Sigmoid colon (tissue), 7 donors: ENCODE results near the gene SLCO3A1. TPM values are rescaled to one million over a fixed set of nuclear protein-coding genes. Genes with fewer than 3 reads are reported as not detected.

Source experiments
- DNase-seq: peaks from one replicate; pipeline ENCODE4 v3.0.0-alpha.2; 2019
- H3K27ac ChIP-seq, 4 donors: fragments of 200-600 bp; sonication (generic); one replicate each; pipeline ENCODE4 v1.5.1; 2016 to 2019; ENCODE audit warnings: mild to moderate bottlenecking in 1 of 4
- H3K27me3 ChIP-seq, 3 donors: fragments of 200-600 bp; sonication (generic); one replicate each; pipeline ENCODE4 v1.5.1; 2019; ENCODE audit warnings: mild to moderate bottlenecking in 1 of 3
- H3K36me3 ChIP-seq, 4 donors: fragments of 200-600 bp; sonication (generic); one replicate each; pipeline ENCODE4 v1.5.1; 2016 to 2019
- H3K4me1 ChIP-seq, 4 donors: fragments of 200-600 bp; sonication (generic); one replicate each; pipeline ENCODE4 v1.5.1; 2017 to 2019
- H3K4me3 ChIP-seq, 4 donors: fragments of 200-600 bp; sonication (generic); one replicate each; pipeline ENCODE4 v1.5.1; 2017 to 2019; ENCODE audit warnings: mild to moderate bottlenecking in 2 of 4, moderate library complexity in 1 of 4
- H3K9me3 ChIP-seq, 4 donors: fragments of 200-600 bp in 3 of 4; sonication (generic) in 3 of 4; one replicate each; pipeline versions ENCODE4 v1.5.1 to v1.6.1; 2013 to 2019
- EP300 ChIP-seq, 4 donors: sonication (generic); formaldehyde crosslinking; IDR thresholded peaks; one replicate each; pipeline ENCODE4 v1.6.1; 2017; ENCODE audit warnings: antibody characterized with exemption in 4 of 4
- POLR2A ChIP-seq, 2 donors: fragments of 450-650 bp; IDR thresholded peaks; one replicate each; pipeline ENCODE4 v1.6.1; 2016; ENCODE audit warnings: antibody characterized with exemption in 2 of 2, mild to moderate bottlenecking in 2 of 2, moderate library complexity in 2 of 2
- POLR2AphosphoS5 ChIP-seq, 4 donors: sonication (generic); formaldehyde crosslinking; IDR thresholded peaks; one replicate each; pipeline ENCODE4 v1.6.1; 2017; ENCODE audit warnings: antibody characterized with exemption in 4 of 4
- WGBS, 2 donors: extraction: QIAGEN DNeasy Blood & Tissue Kit; methylation state at CpG; one replicate each; pipeline ENCODE4 v1.1.7; 2013; 5-methylcytosine and 5-hydroxymethylcytosine counted together
- intact Hi-C: fragments of 100-400 bp; cut with DNase I; formaldehyde crosslinking; loops from one replicate; pipeline ENCODE4 v1.15.1; 2023
- polyA plus RNA-seq, 3 donors: library from polyadenylated mRNA; stranded (reverse); fragments of 200-250 nt; gene quantifications; one replicate each; pipeline ENCODE4 v1.2.3, GENCODE V29; 2013
- total RNA-seq, 4 donors: library from RNA; depleted of rRNA; stranded (reverse); fragments of >200 nt; gene quantifications; one replicate each; pipeline ENCODE4 v1.1.0, GENCODE V29; 2016
- TF ChIP-seq, protein P1 (sequence below), 4 experiments: fragments of 450-650 bp in 3 of 4; fragments of 200-600 bp in 1 of 4; IDR thresholded peaks; one replicate each; pipeline ENCODE4 v1.5.1; 2016 to 2019; ENCODE audit warnings: antibody characterized with exemption in 4 of 4, mild to moderate bottlenecking in 3 of 4, moderate library complexity in 2 of 4
- donor health status: healthy with polysubstance abuse.
- donor health status: Bipolar disorder and iron deficiency.
- donor health status: healthy.

The SLCO3A1 gene
- total and polyA plus RNA-seq, 7 donors = 1.4 to 10.5 (median 4.6) TPM

DNA sequence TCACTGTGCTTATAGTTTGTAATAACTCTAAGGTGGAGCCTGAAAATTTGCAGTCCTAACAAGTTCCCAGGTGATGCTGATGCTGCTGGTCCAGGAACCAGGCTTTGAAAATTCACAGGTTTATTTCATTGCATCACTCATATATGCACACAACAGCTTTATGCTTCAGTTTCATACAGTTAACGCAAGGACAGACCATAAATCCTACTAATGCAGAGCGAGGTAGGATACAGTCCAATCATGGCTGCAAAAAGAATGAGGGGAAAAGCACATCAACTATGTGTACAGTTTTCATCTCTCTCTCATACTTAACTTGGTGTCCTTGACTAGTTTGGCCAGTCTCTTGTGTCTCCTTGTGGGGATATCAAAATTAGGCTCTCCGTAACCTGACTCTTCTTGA lies 135.1 kb downstream of the SLCO3A1 start:
- 94 to 97% methylated on average over 3 of the region's 3 CpGs for WGBS, 2 donors
- TF ChIP-seq, protein P1, sequence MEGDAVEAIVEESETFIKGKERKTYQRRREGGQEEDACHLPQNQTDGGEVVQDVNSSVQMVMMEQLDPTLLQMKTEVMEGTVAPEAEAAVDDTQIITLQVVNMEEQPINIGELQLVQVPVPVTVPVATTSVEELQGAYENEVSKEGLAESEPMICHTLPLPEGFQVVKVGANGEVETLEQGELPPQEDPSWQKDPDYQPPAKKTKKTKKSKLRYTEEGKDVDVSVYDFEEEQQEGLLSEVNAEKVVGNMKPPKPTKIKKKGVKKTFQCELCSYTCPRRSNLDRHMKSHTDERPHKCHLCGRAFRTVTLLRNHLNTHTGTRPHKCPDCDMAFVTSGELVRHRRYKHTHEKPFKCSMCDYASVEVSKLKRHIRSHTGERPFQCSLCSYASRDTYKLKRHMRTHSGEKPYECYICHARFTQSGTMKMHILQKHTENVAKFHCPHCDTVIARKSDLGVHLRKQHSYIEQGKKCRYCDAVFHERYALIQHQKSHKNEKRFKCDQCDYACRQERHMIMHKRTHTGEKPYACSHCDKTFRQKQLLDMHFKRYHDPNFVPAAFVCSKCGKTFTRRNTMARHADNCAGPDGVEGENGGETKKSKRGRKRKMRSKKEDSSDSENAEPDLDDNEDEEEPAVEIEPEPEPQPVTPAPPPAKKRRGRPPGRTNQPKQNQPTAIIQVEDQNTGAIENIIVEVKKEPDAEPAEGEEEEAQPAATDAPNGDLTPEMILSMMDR (IDR thresholded peaks at IDR 0.05) = no peak
- TF ChIP-seq EP300 (IDR thresholded peaks at IDR 0.05) (no peak), POLR2AphosphoS5 (IDR thresholded peaks at IDR 0.05) (no peak), POLR2A (IDR thresholded peaks at IDR 0.05) (no peak)
- H3K27ac ChIP-seq = no peak overlapping the region
- DNase-seq = no peak
- H3K27me3 ChIP-seq = no peaks in the 10 kb centered on the region
- no peaks in the 10 kb centered on the region for H3K36me3 ChIP-seq
- H3K9me3 ChIP-seq = no peaks in the 10 kb centered on the region
- intact Hi-C loops = no loop called here
- H3K4me3 ChIP-seq = no peak overlapping the region
- no peaks in the 10 kb centered on the region for H3K4me1 ChIP-seq

DNA sequence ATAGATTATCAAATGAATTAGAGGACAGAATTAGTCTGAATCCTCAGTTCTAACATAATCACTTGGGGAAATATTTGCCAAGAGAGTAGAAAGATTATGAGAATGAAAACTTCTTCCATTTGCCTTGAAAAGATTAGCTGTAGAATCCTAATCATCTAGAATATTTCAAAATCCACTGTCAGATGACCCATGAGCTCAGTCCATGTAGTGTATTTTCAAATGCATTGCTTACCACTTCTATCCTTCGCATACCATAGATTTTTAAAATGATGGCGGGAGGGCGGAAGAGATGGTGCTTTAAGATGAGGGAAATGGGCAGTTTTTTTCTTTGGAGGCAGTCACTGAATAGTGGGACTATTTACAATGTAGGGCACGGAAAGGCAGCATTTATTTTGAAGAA lies 136.3 kb downstream of the SLCO3A1 start:
- Histone ChIP-seq H3K27ac (no peak overlapping the region), H3K4me3 (no peak overlapping the region), H3K27me3 (no peaks in the 10 kb centered on the region), H3K9me3 (no peaks in the 10 kb centered on the region), H3K4me1 (no peaks in the 10 kb centered on the region), H3K36me3 (no peaks in the 10 kb centered on the region)
- WGBS, 2 donors = 90 to 96% methylated on average over 4 of the region's 4 CpGs
- DNase-seq = no peak
- TF ChIP-seq EP300 (IDR thresholded peaks at IDR 0.05) (no peak), POLR2AphosphoS5 (IDR thresholded peaks at IDR 0.05) (no peak)
- TF ChIP-seq, protein P1 (IDR thresholded peaks at IDR 0.05) = no peak
- intact Hi-C loops = no loop called here

DNA sequence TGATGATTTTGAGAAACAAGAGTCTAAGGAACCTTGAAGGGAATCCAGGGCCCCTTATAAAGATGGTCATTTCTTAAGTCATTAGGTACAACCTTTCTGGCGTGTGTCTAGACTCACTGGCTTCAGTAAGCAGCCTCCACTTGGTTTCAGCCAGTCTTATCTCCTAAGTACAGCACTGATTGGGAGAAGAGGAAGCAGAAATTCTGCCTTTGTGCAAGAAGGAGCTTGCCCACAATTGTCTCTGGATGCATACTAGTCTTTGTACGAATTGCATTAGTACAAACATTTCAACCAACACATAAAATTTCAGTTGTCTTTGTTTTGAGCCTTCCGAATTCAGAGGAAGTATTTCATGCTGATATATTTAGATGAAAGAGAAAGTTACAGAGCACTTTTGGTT lies 139.4 kb downstream of the SLCO3A1 start:
- H3K4me3 ChIP-seq = no peak overlapping the region
- no peaks in the 10 kb centered on the region for H3K4me1 ChIP-seq
- intact Hi-C loops = no loop called here
- H3K27me3 ChIP-seq = no peaks in the 10 kb centered on the region
- TF ChIP-seq EP300 (IDR thresholded peaks at IDR 0.05) (no peak), POLR2AphosphoS5 (IDR thresholded peaks at IDR 0.05) (no peak)
- WGBS, 2 donors = 55 to 86% methylated on average over 3 of the region's 3 CpGs
- no peaks in the 10 kb centered on the region for H3K36me3 ChIP-seq
- H3K27ac ChIP-seq = no peak overlapping the region
- no peaks in the 10 kb centered on the region for H3K9me3 ChIP-seq
- no peak for DNase-seq

DNA sequence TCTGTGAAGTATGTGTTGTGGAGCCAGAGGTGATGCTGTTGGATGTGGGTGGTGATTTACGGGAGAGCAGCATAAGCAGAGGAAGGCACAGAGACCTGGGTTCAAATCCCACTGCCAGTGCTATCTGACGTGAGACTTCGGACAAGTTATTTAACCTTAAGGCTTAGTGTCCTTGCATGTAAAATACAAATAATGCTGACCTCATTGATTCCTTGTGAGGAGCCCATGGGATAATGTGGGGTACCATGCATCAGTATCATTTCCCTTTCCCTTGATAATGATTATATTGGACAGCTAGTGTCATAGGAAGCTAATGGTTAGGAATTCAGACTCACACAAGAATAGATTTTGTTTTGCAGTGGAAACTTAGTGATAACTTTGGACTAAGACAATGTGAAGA lies 141.6 kb downstream of the SLCO3A1 start:
- 96 to 100% methylated on average over 3 of the region's 3 CpGs for WGBS, 2 donors
- no peak overlapping the region for H3K27ac ChIP-seq
- no peaks in the 10 kb centered on the region for H3K9me3 ChIP-seq
- H3K4me1 ChIP-seq = no peaks in the 10 kb centered on the region
- intact Hi-C loops = no loop called here
- H3K36me3 ChIP-seq = no peaks in the 10 kb centered on the region
- H3K4me3 ChIP-seq = no peak overlapping the region
- TF ChIP-seq POLR2AphosphoS5 (IDR thresholded peaks at IDR 0.05) (no peak), EP300 (IDR thresholded peaks at IDR 0.05) (no peak), POLR2A (IDR thresholded peaks at IDR 0.05) (no peak)
- TF ChIP-seq, protein P1 (IDR thresholded peaks at IDR 0.05) = no peak
- H3K27me3 ChIP-seq = no peaks in the 10 kb centered on the region
- DNase-seq = no peak

DNA sequence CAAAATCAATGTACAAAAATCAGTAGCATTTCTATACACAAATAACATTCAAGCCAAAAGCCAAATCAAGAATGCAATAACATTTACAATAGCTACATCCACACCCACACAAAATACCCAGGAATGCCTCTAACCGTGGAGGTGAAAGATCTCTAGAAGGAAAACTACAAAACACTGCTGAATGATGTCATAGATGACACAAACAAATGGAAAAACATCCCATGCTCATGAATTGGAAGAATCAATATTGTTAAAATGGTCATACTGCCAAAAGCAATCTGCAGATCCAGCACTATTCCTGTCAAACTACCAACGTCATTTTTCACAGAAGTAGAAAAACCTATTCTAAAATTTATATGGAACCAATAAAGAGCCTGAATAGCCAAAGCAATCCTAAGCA lies 143.7 kb downstream of the SLCO3A1 start:
- no peaks in the 10 kb centered on the region for H3K9me3 ChIP-seq
- H3K4me3 ChIP-seq = no peak overlapping the region
- WGBS, 2 donors = 51 to 85% methylated on average over 2 of the region's 2 CpGs
- H3K27ac ChIP-seq = no peak overlapping the region
- DNase-seq = no peak
- intact Hi-C loops = no loop called here
- H3K27me3 ChIP-seq = no peaks in the 10 kb centered on the region
- TF ChIP-seq, protein P1 (IDR thresholded peaks at IDR 0.05) = no peak
- TF ChIP-seq POLR2A (IDR thresholded peaks at IDR 0.05) (no peak), EP300 (IDR thresholded peaks at IDR 0.05) (no peak), POLR2AphosphoS5 (IDR thresholded peaks at IDR 0.05) (no peak)
- H3K4me1 ChIP-seq = no peaks in the 10 kb centered on the region
- no peaks in the 10 kb centered on the region for H3K36me3 ChIP-seq
